Nephron progenitor cell (in vitro differentiated cells): ENCODE results near the gene CACNA1B.
"Not testable (repeated sequence)": the region's sequence is repeated elsewhere in the genome, so short reads cannot be mapped to it uniquely, and the experiment has no call there.

Experiments
- DNase-seq: peaks from one replicate; pipeline ENCODE4 v3.0.0; 2021
- H3K27ac Mint-ChIP-seq: 2 replicates; pipeline ENCODE4 v1.8.0; 2021; ENCODE audit warnings: mild to moderate bottlenecking, moderate library complexity, mixed read lengths
- H3K27me3 Mint-ChIP-seq: 2 replicates; pipeline ENCODE4 v1.8.0; 2021; ENCODE audit warnings: mild to moderate bottlenecking, low read depth, mixed read lengths; ENCODE audit not compliant: poor library complexity
- H3K36me3 Mint-ChIP-seq: 2 replicates; pipeline ENCODE4 v1.8.0; 2021; ENCODE audit warnings: low read depth, mixed read lengths
- H3K4me1 Mint-ChIP-seq: 2 replicates; pipeline ENCODE4 v1.8.0; 2021; ENCODE audit warnings: mixed read lengths
- H3K4me3 Mint-ChIP-seq: 2 replicates; pipeline ENCODE4 v1.8.0; 2021; ENCODE audit warnings: mild to moderate bottlenecking, moderate library complexity, mixed read lengths
- H3K9me3 Mint-ChIP-seq: 2 replicates; pipeline ENCODE4 v1.8.0; 2021; ENCODE audit warnings: mild to moderate bottlenecking, moderate library complexity, mixed read lengths
- TF ChIP-seq, protein P1 (sequence below): fragments of 200-600 bp; sonication (generic); IDR thresholded peaks from 2 replicates; pipeline ENCODE4 v1.5.0; 2021; ENCODE audit warnings: antibody characterized with exemption

CACNA1B gene

GRCh38 chr9:137877506-137878122 lies at the start of gene CACNA1B:
Gene CACNA1B, plus strand, starts transcription at chr9:137877782. Its CDS starts 152 bp downstream, at chr9:137877934.
- Mint-ChIP-seq H3K4me3 (peak within 1 kb of the TSS; percentile 68), H3K27me3 (peaks cover 41% of the 10 kb centered on the region)
- DNase-seq = peak; percentile 56
- not testable (repeated sequence) for H3K4me1 Mint-ChIP-seq, H3K27ac Mint-ChIP-seq, H3K9me3 Mint-ChIP-seq, H3K36me3 Mint-ChIP-seq

- DNase-seq = no peak
- Mint-ChIP-seq H3K36me3 (peaks cover 73% of the 10 kb centered on the region), H3K9me3 (peaks cover 37% of the 10 kb centered on the region), H3K4me1 (no peaks in the 10 kb centered on the region), H3K27ac (no peak overlapping the region), H3K27me3 (peaks cover 3% of the 10 kb centered on the region), H3K4me3 (no peak overlapping the region)
- TF ChIP-seq, protein P1, sequence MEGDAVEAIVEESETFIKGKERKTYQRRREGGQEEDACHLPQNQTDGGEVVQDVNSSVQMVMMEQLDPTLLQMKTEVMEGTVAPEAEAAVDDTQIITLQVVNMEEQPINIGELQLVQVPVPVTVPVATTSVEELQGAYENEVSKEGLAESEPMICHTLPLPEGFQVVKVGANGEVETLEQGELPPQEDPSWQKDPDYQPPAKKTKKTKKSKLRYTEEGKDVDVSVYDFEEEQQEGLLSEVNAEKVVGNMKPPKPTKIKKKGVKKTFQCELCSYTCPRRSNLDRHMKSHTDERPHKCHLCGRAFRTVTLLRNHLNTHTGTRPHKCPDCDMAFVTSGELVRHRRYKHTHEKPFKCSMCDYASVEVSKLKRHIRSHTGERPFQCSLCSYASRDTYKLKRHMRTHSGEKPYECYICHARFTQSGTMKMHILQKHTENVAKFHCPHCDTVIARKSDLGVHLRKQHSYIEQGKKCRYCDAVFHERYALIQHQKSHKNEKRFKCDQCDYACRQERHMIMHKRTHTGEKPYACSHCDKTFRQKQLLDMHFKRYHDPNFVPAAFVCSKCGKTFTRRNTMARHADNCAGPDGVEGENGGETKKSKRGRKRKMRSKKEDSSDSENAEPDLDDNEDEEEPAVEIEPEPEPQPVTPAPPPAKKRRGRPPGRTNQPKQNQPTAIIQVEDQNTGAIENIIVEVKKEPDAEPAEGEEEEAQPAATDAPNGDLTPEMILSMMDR = no peak
Measured at GRCh38 chr9:137827908-137828526, 49.6 kb upstream of the CACNA1B start.

DNA sequence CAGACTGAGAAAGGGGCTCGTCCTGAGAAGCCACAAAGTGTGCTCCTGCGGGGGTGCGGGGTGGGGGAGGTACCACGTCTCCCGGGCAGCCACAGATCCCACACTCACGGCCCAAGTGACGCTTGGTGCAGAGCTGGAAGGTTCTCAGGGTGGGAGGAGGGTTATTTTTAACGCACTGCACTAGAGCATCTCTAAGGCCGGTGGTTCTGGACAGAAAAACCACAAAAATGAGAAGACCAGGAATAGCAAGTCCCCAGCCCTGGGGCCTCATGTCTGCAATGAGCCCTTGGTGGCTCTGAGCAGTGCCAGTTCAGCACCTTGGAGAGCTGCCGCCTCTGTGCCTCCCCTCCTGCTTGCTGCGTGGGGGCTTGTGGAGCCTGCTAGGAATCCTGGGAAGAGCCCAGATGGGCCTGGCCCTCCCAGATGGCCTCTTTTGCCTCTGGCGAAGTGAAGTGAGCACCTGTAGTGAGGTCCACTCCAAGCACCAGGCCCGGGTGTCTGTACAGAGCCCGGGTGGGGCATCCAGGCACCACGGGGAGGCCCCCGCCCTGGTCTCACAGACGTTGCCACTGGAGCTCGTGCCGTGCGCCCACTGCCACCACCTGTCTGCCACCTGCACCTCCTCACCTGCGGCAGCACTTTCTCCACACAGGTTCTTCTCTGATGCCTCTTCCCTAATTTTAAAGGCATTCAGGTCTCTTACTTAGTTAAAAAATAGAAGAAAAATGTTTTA lies 48.9 kb upstream of the CACNA1B start:
- Mint-ChIP-seq H3K4me3 (no peak overlapping the region), H3K4me1 (no peaks in the 10 kb centered on the region), H3K36me3 (peaks cover 70% of the 10 kb centered on the region), H3K9me3 (peaks cover 36% of the 10 kb centered on the region), H3K27me3 (peaks cover 3% of the 10 kb centered on the region), H3K27ac (peak overlapping the region; percentile 42)
- DNase-seq = peak; percentile 85
- TF ChIP-seq, protein P1 = no peak

- DNase-seq = no peak
- Mint-ChIP-seq H3K9me3 (peaks cover 28% of the 10 kb centered on the region), H3K4me3 (no peak overlapping the region), H3K4me1 (no peaks in the 10 kb centered on the region), H3K27ac (peak overlapping the region; percentile 42), H3K36me3 (peaks cover 63% of the 10 kb centered on the region), H3K27me3 (peaks cover 3% of the 10 kb centered on the region)
- TF ChIP-seq, protein P1 = no peak
Measured at GRCh38 chr9:137829260-137829996, 48.2 kb upstream of the CACNA1B start.

GRCh38 chr9:137832191-137832700 lies 45.3 kb upstream of the CACNA1B start:
- peaks cover 42% of the 10 kb centered on the region for H3K36me3 Mint-ChIP-seq
- H3K27ac Mint-ChIP-seq = no peak overlapping the region
- H3K27me3 Mint-ChIP-seq = no peaks in the 10 kb centered on the region
- H3K4me1 Mint-ChIP-seq = no peaks in the 10 kb centered on the region
- no peak overlapping the region for H3K4me3 Mint-ChIP-seq
- TF ChIP-seq, protein P1 = no peak
- no peak for DNase-seq
- no peaks in the 10 kb centered on the region for H3K9me3 Mint-ChIP-seq
